HepG2 (cell line): Measurements from ENCODE around the gene BCAS1. TPM values are rescaled to one million over a fixed set of nuclear protein-coding genes. Genes with fewer than 3 reads are reported as not detected.

Experiments used
- CBX2 ChIP-seq, 2 experiments: fragments of 200-600 bp in 1 of 2; sonication (generic); formaldehyde crosslinking in 1 of 2; IDR thresholded peaks; 2 replicates each; pipeline versions ENCODE4 v1.7.0 to v1.8.1; 2018 to 2022; ENCODE audit warnings: low read depth in 2 of 2, low read length in 1 of 2, mild to moderate bottlenecking in 1 of 2, missing genetic modification reagents in 1 of 2
- GFI1 ChIP-seq: sonication (generic); formaldehyde crosslinking; IDR thresholded peaks from 2 replicates; pipeline ENCODE4 v1.5.0; 2020; ENCODE audit warnings: missing genetic modification reagents, mild to moderate bottlenecking, borderline replicate concordance
- HDAC2 ChIP-seq: sonication (generic); formaldehyde crosslinking; IDR thresholded peaks from 2 replicates; pipeline ENCODE4 v1.4.0; 2020; ENCODE audit warnings: missing genetic modification reagents
- HNRNPH1 ChIP-seq: fragments of 200-400 bp; formaldehyde crosslinking; optimal IDR thresholded peaks from 2 replicates; pipeline ENCODE3; 2017; ENCODE audit warnings: mild to moderate bottlenecking, low read depth, low read length
- HOXA3 ChIP-seq: sonication (generic); formaldehyde crosslinking; IDR thresholded peaks from 2 replicates; pipeline ENCODE4 v1.5.0; 2020; ENCODE audit warnings: missing genetic modification reagents
- IRX3 ChIP-seq: sonication (generic); formaldehyde crosslinking; IDR thresholded peaks from 2 replicates; pipeline ENCODE4 v1.8.1; 2023; ENCODE audit warnings: mild to moderate bottlenecking, low read depth, missing genetic modification reagents, borderline replicate concordance
- JUND ChIP-seq: sonication (generic); formaldehyde crosslinking; IDR thresholded peaks from 2 replicates; pipeline ENCODE4 v1.8.0; 2022; ENCODE audit warnings: mild to moderate bottlenecking, missing genetic modification reagents
- MAFG ChIP-seq: sonication (generic); formaldehyde crosslinking; IDR thresholded peaks from 2 replicates; pipeline ENCODE4 v1.5.1; 2020; ENCODE audit warnings: mild to moderate bottlenecking, missing genetic modification reagents
- MIER3 ChIP-seq: IDR thresholded peaks from 2 replicates; pipeline ENCODE4 v1.6.1; 2016; ENCODE audit warnings: missing compliant biosample characterization, borderline replicate concordance
- POLR2AphosphoS2 ChIP-seq: IDR thresholded peaks from 2 replicates; pipeline ENCODE4 v1.6.1; 2011; ENCODE audit warnings: low read depth, low read length, improper control_type of control experiment
- SYNCRIP ChIP-seq: fragments of 200-400 bp; formaldehyde crosslinking; IDR thresholded peaks from 2 replicates; pipeline ENCODE4 v1.6.1; 2018; ENCODE audit warnings: mild to moderate bottlenecking, low read depth, low read length; ENCODE audit not compliant: insufficient read depth
- ZBTB3 ChIP-seq: sonication (generic); formaldehyde crosslinking; IDR thresholded peaks from 2 replicates; pipeline ENCODE4 v1.4.0; 2020; ENCODE audit warnings: low read depth, mild to moderate bottlenecking, moderate library complexity, missing genetic modification reagents, borderline replicate concordance
- ZNF281 ChIP-seq: sonication (generic); formaldehyde crosslinking; IDR thresholded peaks from 2 replicates; pipeline ENCODE4 v1.4.0; 2020; ENCODE audit warnings: missing genetic modification reagents, borderline replicate concordance
- ZNF556 ChIP-seq: sonication (generic); formaldehyde crosslinking; IDR thresholded peaks from 2 replicates; pipeline ENCODE4 v1.4.0; 2020; ENCODE audit warnings: mild to moderate bottlenecking, missing genetic modification reagents, borderline replicate concordance
- ZNF605 ChIP-seq: sonication (generic); formaldehyde crosslinking; IDR thresholded peaks from 2 replicates; pipeline ENCODE4 v1.8.0; 2022; ENCODE audit warnings: mild to moderate bottlenecking, missing genetic modification reagents
- polyA plus RNA-seq, 8 experiments: library from polyadenylated mRNA; depleted of rRNA in 3 of 8; stranded (reverse) in 7 of 8; unstranded in 1 of 8; fragments of >200 nt; fragmentation: Illumina TruSeq in 4 of 8; extraction: Trizol in 4 of 8; gene quantifications; 2 replicates each; pipeline versions ENCODE4 v1.2.1 to v1.2.3, GENCODE V29; 2011 to 2016; ENCODE audit warnings: low read depth in 4 of 8, missing spikeins in 1 of 8, mixed read lengths in 1 of 8; ENCODE audit not compliant: insufficient read depth in 1 of 8
- total RNA-seq, 5 experiments: library from RNA; depleted of rRNA; stranded (reverse); fragments of >200 nt; fragmentation: Illumina TruSeq; extraction: Trizol; gene quantifications; 2 replicates each; pipeline ENCODE4 v1.2.3, GENCODE V29; 2016; ENCODE audit warnings: low read depth in 1 of 5
- TF ChIP-seq, protein P1 (sequence below): sonication (generic); formaldehyde crosslinking; IDR thresholded peaks from 2 replicates; pipeline ENCODE4 v1.5.0; 2020; ENCODE audit warnings: missing genetic modification reagents
- TF ChIP-seq, protein P2 (sequence below): sonication (generic); formaldehyde crosslinking; IDR thresholded peaks from 2 replicates; pipeline ENCODE4 v1.5.0; 2020; ENCODE audit warnings: missing genetic modification reagents
- TF ChIP-seq, protein P3 (sequence below): sonication (generic); formaldehyde crosslinking; IDR thresholded peaks from 2 replicates; pipeline ENCODE4 v1.4.0; 2020; ENCODE audit warnings: mild to moderate bottlenecking, missing genetic modification reagents

Gene BCAS1
- total and polyA plus RNA-seq, 2 of the 13 experiments (the other 11 are each of a cell fraction or from before 2014, with no cell fraction given): 0.55 to 0.91 TPM

- TF ChIP-seq MIER3: peak; percentile 98; the same call in 1 of the 2 replicates
- peak; percentile 95 for TF ChIP-seq JUND (CRISPR knock-in tag)
- TF ChIP-seq ZNF605 (CRISPR knock-in tag): peak; percentile 96
- no peak for TF ChIP-seq HNRNPH1
- TF ChIP-seq CBX2 (IDR thresholded peaks at IDR 0.05; ENCODE audit: low read depth, low read length): no peak
- no peak for TF ChIP-seq CBX2 (CRISPR knock-in tag; IDR thresholded peaks at IDR 0.05; ENCODE audit: low read depth)
- TF ChIP-seq, protein P1, sequence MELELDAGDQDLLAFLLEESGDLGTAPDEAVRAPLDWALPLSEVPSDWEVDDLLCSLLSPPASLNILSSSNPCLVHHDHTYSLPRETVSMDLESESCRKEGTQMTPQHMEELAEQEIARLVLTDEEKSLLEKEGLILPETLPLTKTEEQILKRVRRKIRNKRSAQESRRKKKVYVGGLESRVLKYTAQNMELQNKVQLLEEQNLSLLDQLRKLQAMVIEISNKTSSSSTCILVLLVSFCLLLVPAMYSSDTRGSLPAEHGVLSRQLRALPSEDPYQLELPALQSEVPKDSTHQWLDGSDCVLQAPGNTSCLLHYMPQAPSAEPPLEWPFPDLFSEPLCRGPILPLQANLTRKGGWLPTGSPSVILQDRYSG (CRISPR knock-in tag): peak; percentile 19; the same call in 1 of the 2 replicates
- no peak for TF ChIP-seq POLR2AphosphoS2
- peak; percentile 86; the same call in 1 of the 2 replicates for TF ChIP-seq IRX3 (CRISPR knock-in tag)
- TF ChIP-seq GFI1 (CRISPR knock-in tag): peak; percentile 95
- TF ChIP-seq ZNF556 (CRISPR knock-in tag): peak; percentile 91; the same call in 1 of the 2 replicates
- TF ChIP-seq MAFG (CRISPR knock-in tag): no peak
- peak; percentile 87 for TF ChIP-seq ZNF281
- no peak; the same call in 1 of the 2 replicates for TF ChIP-seq ZBTB3 (CRISPR knock-in tag)
- peak; percentile 100 for TF ChIP-seq HDAC2 (CRISPR knock-in tag)
- TF ChIP-seq HOXA3 (CRISPR knock-in tag): peak; percentile 96
- TF ChIP-seq, protein P2, sequence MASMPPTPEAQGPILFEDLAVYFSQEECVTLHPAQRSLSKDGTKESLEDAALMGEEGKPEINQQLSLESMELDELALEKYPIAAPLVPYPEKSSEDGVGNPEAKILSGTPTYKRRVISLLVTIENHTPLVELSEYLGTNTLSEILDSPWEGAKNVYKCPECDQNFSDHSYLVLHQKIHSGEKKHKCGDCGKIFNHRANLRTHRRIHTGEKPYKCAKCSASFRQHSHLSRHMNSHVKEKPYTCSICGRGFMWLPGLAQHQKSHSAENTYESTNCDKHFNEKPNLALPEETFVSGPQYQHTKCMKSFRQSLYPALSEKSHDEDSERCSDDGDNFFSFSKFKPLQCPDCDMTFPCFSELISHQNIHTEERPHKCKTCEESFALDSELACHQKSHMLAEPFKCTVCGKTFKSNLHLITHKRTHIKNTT: no peak; the same call in 1 of the 2 replicates
- TF ChIP-seq, protein P3, sequence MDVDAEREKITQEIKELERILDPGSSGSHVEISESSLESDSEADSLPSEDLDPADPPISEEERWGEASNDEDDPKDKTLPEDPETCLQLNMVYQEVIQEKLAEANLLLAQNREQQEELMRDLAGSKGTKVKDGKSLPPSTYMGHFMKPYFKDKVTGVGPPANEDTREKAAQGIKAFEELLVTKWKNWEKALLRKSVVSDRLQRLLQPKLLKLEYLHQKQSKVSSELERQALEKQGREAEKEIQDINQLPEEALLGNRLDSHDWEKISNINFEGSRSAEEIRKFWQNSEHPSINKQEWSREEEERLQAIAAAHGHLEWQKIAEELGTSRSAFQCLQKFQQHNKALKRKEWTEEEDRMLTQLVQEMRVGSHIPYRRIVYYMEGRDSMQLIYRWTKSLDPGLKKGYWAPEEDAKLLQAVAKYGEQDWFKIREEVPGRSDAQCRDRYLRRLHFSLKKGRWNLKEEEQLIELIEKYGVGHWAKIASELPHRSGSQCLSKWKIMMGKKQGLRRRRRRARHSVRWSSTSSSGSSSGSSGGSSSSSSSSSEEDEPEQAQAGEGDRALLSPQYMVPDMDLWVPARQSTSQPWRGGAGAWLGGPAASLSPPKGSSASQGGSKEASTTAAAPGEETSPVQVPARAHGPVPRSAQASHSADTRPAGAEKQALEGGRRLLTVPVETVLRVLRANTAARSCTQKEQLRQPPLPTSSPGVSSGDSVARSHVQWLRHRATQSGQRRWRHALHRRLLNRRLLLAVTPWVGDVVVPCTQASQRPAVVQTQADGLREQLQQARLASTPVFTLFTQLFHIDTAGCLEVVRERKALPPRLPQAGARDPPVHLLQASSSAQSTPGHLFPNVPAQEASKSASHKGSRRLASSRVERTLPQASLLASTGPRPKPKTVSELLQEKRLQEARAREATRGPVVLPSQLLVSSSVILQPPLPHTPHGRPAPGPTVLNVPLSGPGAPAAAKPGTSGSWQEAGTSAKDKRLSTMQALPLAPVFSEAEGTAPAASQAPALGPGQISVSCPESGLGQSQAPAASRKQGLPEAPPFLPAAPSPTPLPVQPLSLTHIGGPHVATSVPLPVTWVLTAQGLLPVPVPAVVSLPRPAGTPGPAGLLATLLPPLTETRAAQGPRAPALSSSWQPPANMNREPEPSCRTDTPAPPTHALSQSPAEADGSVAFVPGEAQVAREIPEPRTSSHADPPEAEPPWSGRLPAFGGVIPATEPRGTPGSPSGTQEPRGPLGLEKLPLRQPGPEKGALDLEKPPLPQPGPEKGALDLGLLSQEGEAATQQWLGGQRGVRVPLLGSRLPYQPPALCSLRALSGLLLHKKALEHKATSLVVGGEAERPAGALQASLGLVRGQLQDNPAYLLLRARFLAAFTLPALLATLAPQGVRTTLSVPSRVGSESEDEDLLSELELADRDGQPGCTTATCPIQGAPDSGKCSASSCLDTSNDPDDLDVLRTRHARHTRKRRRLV (CRISPR knock-in tag): peak; percentile 52; the same call in 1 of the 2 replicates
- no peak for TF ChIP-seq SYNCRIP
These were observed 33.6 kb upstream of the BCAS1 start (continued) for GRCh38 chr20:54103762-54104600.
